K562 (cell line): Measurements from ENCODE around the gene KLHL29. TPM values are rescaled to one million over a fixed set of nuclear protein-coding genes. Genes with fewer than 3 reads are reported as not detected.

Source experiments
- ATAC-seq: fragments of 200-7000 bp; cut with Tn5 transposase; 3 replicates; pipeline ENCODE4 v1.9.1; 2020; ENCODE audit warnings: moderate library complexity
- BruUV-seq: library from RNA; stranded (reverse); fragments of 400-500 nt; replicated peaks from 2 replicates; lab custom pipeline; 2021; lab: Mats Ljungman, UMichigan
- CTCF ChIA-PET: fragments of 300-600 bp; formaldehyde crosslinking; extraction: SDS; loops from one replicate; lab custom pipeline; 2021; ENCODE audit warnings: low intra/inter-chr PET ratio; lab: Yijun Ruan, JAX
- POLR2A ChIA-PET: fragments of 300-600, 350-650 bp; sonication (Branson Sonifier 250); formaldehyde crosslinking; extraction: SDS; loops from one replicate; lab custom pipeline; 2021; ENCODE audit warnings: antibody characterized with exemption, inconsistent platforms; lab: Yijun Ruan, JAX
- DNase-seq, 4 experiments: peaks; one replicate each; pipeline versions ENCODE4 v3.0.0 to v3.0.0-alpha.2; 2011 to 2018; ENCODE audit warnings: low spot score in 3 of 4, mixed read lengths in 3 of 4; ENCODE audit errors: extremely low read depth in 1 of 4
- FAIRE-seq: peaks from 2 replicates; lab custom pipeline; 2011; peaks lifted over from hg19 to GRCh38; lab: Jason Lieb, UNC
- H2AFZ ChIP-seq: 2 replicates; pipeline ENCODE4 v1.6.0; 2011; ENCODE audit warnings: low read depth, low read length, control low read depth, inconsistent platforms
- H3K27ac ChIP-seq: fragments of 200-600 bp; 3 replicates; pipeline ENCODE4 v1.8.0; 2011; ENCODE audit warnings: low read depth, mild to moderate bottlenecking, control low read depth, inconsistent platforms, low read length, moderate library complexity, mixed read lengths; ENCODE audit errors: extremely low read depth
- H3K27me3 ChIP-seq, 2 experiments: fragments of 300-600 bp in 1 of 2; 2 replicates in 1 of 2; 3 replicates in 1 of 2; pipeline versions ENCODE4 v1.6.0 to v1.8.0; 2011; ENCODE audit warnings: inconsistent platforms in 2 of 2, low read length in 2 of 2, mild to moderate bottlenecking in 1 of 2, mixed read lengths in 1 of 2, moderate library complexity in 1 of 2; ENCODE audit not compliant: control insufficient read depth in 2 of 2, insufficient read depth in 2 of 2
- H3K36me3 ChIP-seq: fragments of 300-600 bp; 3 replicates; pipeline ENCODE4 v1.8.0; 2011; ENCODE audit warnings: mild to moderate bottlenecking, low read length, inconsistent platforms; ENCODE audit not compliant: control insufficient read depth, insufficient read depth
- H3K4me1 ChIP-seq, 2 experiments: fragments of 200-600 bp in 1 of 2; replicated peaks in 1 of 2; 2 replicates in 1 of 2; 3 replicates in 1 of 2; pipeline versions ENCODE4 v1.5.1 to v1.8.0; 2011; ENCODE audit warnings: inconsistent platforms in 2 of 2, low read length in 2 of 2, mild to moderate bottlenecking in 1 of 2, mixed read lengths in 1 of 2, moderate library complexity in 1 of 2; ENCODE audit not compliant: control insufficient read depth in 2 of 2, insufficient read depth in 2 of 2
- H3K4me2 ChIP-seq: 2 replicates; pipeline ENCODE4 v1.6.1; 2011; ENCODE audit warnings: low read length, control low read depth, inconsistent platforms, mixed read lengths; ENCODE audit not compliant: insufficient read depth
- H3K4me3 ChIP-seq: fragments of 200-600 bp; sonication (generic), shearing (Covaris generic); 2 replicates; pipeline ENCODE4 v1.5.1; 2016; ENCODE audit warnings: control low read depth, inconsistent platforms
- H3K79me2 ChIP-seq: fragments of 200-600 bp; 3 replicates; pipeline ENCODE4 v1.8.0; 2011; ENCODE audit warnings: low read length, inconsistent platforms; ENCODE audit not compliant: control insufficient read depth, insufficient read depth
- H3K9ac ChIP-seq, 2 experiments: 2 replicates each; pipeline versions ENCODE4 v1.6.0 to v1.6.1; 2011; ENCODE audit warnings: low read depth in 2 of 2, low read length in 2 of 2, control low read depth in 1 of 2, inconsistent platforms in 1 of 2, mild to moderate bottlenecking in 1 of 2, mixed read lengths in 1 of 2; ENCODE audit not compliant: insufficient read depth in 1 of 2
- H3K9me1 ChIP-seq: one replicate; pipeline ENCODE4 v1.6.0; 2011; ENCODE audit warnings: inconsistent platforms, mild to moderate bottlenecking, low read length, moderate library complexity; ENCODE audit not compliant: control insufficient read depth, insufficient read depth
- H3K9me3 ChIP-seq: replicated peaks from 2 replicates; pipeline ENCODE4 v1.5.1; 2011; ENCODE audit warnings: low read depth, low read length, inconsistent platforms; ENCODE audit not compliant: control insufficient read depth, insufficient read depth
- H4K20me1 ChIP-seq: replicated peaks from 2 replicates; pipeline ENCODE4 v1.6.1; 2011; ENCODE audit warnings: low read length, inconsistent platforms, mixed read lengths; ENCODE audit not compliant: control insufficient read depth, insufficient read depth
- BRF1 ChIP-seq: IDR thresholded peaks from 3 replicates; pipeline ENCODE4 v1.6.1; 2011; ENCODE audit warnings: borderline replicate concordance, mild to moderate bottlenecking; ENCODE audit not compliant: insufficient read length; ENCODE audit errors: extremely low read depth
- ELF1 ChIP-seq: fragments of 200-800 bp; sonication (Bioruptor generic); IDR thresholded peaks from 2 replicates; pipeline ENCODE4 v1.6.1; 2016; ENCODE audit warnings: missing genetic modification characterization, missing compliant biosample characterization
- HDGF ChIP-seq: fragments of 450-650 bp; IDR thresholded peaks from 2 replicates; pipeline ENCODE4 v1.6.1; 2016
- HIVEP1 ChIP-seq: fragments of 250-450 bp; sonication (Bioruptor Pico); IDR thresholded peaks from 2 replicates; pipeline ENCODE4 v1.4.0; 2020; ENCODE audit warnings: mild to moderate bottlenecking
- MCM7 ChIP-seq, 2 experiments: fragments of 450-650 bp; IDR thresholded peaks; 2 replicates each; pipeline ENCODE4 v1.6.1; 2016 to 2018
- TAF9B ChIP-seq: fragments of 450-650 bp; IDR thresholded peaks from 2 replicates; pipeline ENCODE4 v1.6.1; 2018; ENCODE audit warnings: mild to moderate bottlenecking; ENCODE audit not compliant: partially characterized antibody
- TEAD2 ChIP-seq: fragments of 450-650 bp; IDR thresholded peaks from 2 replicates; pipeline ENCODE4 v1.6.1; 2016; ENCODE audit warnings: missing genetic modification characterization, control low read depth, missing compliant biosample characterization
- WGBS: fragments of 100-300 bp; shearing (Covaris generic); methylation state at CpG from one replicate; pipeline ENCODE4 v1.1.6; 2016; ENCODE audit warnings: low coverage, mixed read lengths; ENCODE audit not compliant: insufficient coverage; ENCODE audit errors: missing lambda C conversion rate; 5-methylcytosine and 5-hydroxymethylcytosine counted together
- in situ Hi-C: fragments of 300-500 bp; cut with MboI; formaldehyde crosslinking; loops from 4 replicates; pipeline ENCODE4 v1.15.0; 2018; ENCODE audit warnings: inconsistent platforms, mixed read lengths
- intact Hi-C: fragments of 100-400 bp; cut with micrococcal nuclease; formaldehyde crosslinking; loops from 2 replicates; pipeline ENCODE4 v1.14.2; 2022
- polyA plus RNA-seq, 8 experiments: library from polyadenylated mRNA; depleted of rRNA in 4 of 8; stranded (reverse) in 5 of 8; unstranded in 3 of 8; fragments of >200 nt; fragmentation: Nextera tagmentation in 2 of 8; fragmentation: Illumina TruSeq in 1 of 8; extraction: Ambion mirVana in 2 of 8; extraction: Trizol in 1 of 8; gene quantifications; 2 replicates each; pipeline versions ENCODE4 v1.2.1 to v1.2.3, GENCODE V29; 2011 to 2014; ENCODE audit warnings: inconsistent platforms in 1 of 8, missing spikeins in 1 of 8
- total RNA-seq, 7 experiments: library from RNA; depleted of rRNA in 6 of 7; stranded (reverse); fragments of >200 nt in 6 of 7; fragmentation: Illumina TruSeq in 2 of 7; extraction: Trizol in 2 of 7; gene quantifications; 2 replicates each; pipeline versions ENCODE4 v1.2.1 to v1.2.3, GENCODE V29; 2011 to 2021; ENCODE audit warnings: low replicate concordance in 1 of 7

The KLHL29 gene
- total and polyA plus RNA-seq, 9 of the 15 experiments (the other 6 are each of a cell fraction or from before 2014, with no cell fraction given) = 0.03 to 0.31 (median 0.08) TPM; not detected in 1

- TF ChIP-seq HIVEP1 (CRISPR knock-in tag) = no peak
- no peak for TF ChIP-seq ELF1
Measured at GRCh38 chr2:23530206-23530908, 145.4 kb downstream of the KLHL29 start (continued).

- Histone ChIP-seq H3K9me3 (no peaks in the 10 kb centered on the region), H3K4me3 (no peak overlapping the region), H3K4me2 (no peak overlapping the region), H3K27ac (no peak overlapping the region), H2AFZ (no peak overlapping the region), H3K4me1 (no peaks in the 10 kb centered on the region; a peak in 1 of 5 replicates), H4K20me1 (no peaks in the 10 kb centered on the region; the same call in 1 of the 2 replicates), H3K36me3 (no peaks in the 10 kb centered on the region), H3K9me1 (no peaks in the 10 kb centered on the region), H3K27me3 (peaks cover 43 to 82% of the 10 kb centered on the region in 2 experiments; a peak in 4 of 5 replicates), H3K79me2 (no peaks in the 10 kb centered on the region), H3K9ac (no peak overlapping the region)
- WGBS = 0% methylated on average over 5 of the region's 5 CpGs
- POLR2A ChIA-PET = interaction anchor here (1.4 kb wide), 1 partner anchor 16 kb away, joined by 3 read pairs; no protein-coding TSS in a partner anchor
- intact Hi-C loops (no loop called here), in situ Hi-C loops (no loop called here)
- no peak for ATAC-seq
- no TSS peak for BruUV-seq
- CTCF ChIA-PET = no interaction called here
- no peak for FAIRE-seq
- no peak for DNase-seq
- no peak for TF ChIP-seq TEAD2 (tag)
- TF ChIP-seq BRF1 = no peak
- TF ChIP-seq TAF9B = no peak
- no peak for TF ChIP-seq HDGF
- TF ChIP-seq MCM7 (IDR thresholded peaks at IDR 0.05) = no peak
Measured at GRCh38 chr2:23530909-23531276, 145.9 kb downstream of the KLHL29 start.
